K562 (cell line): ENCODE data around the gene PSMA7. TPM values are rescaled to one million over a fixed set of nuclear protein-coding genes. Genes with fewer than 3 reads are reported as not detected.
A peak's percentile ranks its signal among the peaks of the same experiment; 100 is the strongest.

Source experiments
- ATAC-seq: fragments of 200-7000 bp; cut with Tn5 transposase; 3 replicates; pipeline ENCODE4 v1.9.1; 2020; ENCODE audit warnings: moderate library complexity
- BruUV-seq: library from RNA; stranded (reverse); fragments of 400-500 nt; replicated peaks from 2 replicates; lab custom pipeline; 2021; lab: Mats Ljungman, UMichigan
- CTCF ChIA-PET: fragments of 300-600 bp; formaldehyde crosslinking; extraction: SDS; loops from one replicate; lab custom pipeline; 2021; ENCODE audit warnings: low intra/inter-chr PET ratio; lab: Yijun Ruan, JAX
- POLR2A ChIA-PET: fragments of 300-600, 350-650 bp; sonication (Branson Sonifier 250); formaldehyde crosslinking; extraction: SDS; loops from one replicate; lab custom pipeline; 2021; ENCODE audit warnings: antibody characterized with exemption, inconsistent platforms; lab: Yijun Ruan, JAX
- DNase-seq, 4 experiments: peaks; one replicate each; pipeline versions ENCODE4 v3.0.0 to v3.0.0-alpha.2; 2011 to 2018; ENCODE audit warnings: low spot score in 3 of 4, mixed read lengths in 3 of 4; ENCODE audit errors: extremely low read depth in 1 of 4
- FAIRE-seq: peaks from 2 replicates; lab custom pipeline; 2011; peaks lifted over from hg19 to GRCh38; lab: Jason Lieb, UNC
- H2AFZ ChIP-seq: 2 replicates; pipeline ENCODE4 v1.6.0; 2011; ENCODE audit warnings: low read depth, low read length, control low read depth, inconsistent platforms
- H3K27ac ChIP-seq: fragments of 200-600 bp; 3 replicates; pipeline ENCODE4 v1.8.0; 2011; ENCODE audit warnings: low read depth, mild to moderate bottlenecking, control low read depth, inconsistent platforms, low read length, moderate library complexity, mixed read lengths; ENCODE audit errors: extremely low read depth
- H3K27me3 ChIP-seq, 2 experiments: fragments of 300-600 bp in 1 of 2; 2 replicates in 1 of 2; 3 replicates in 1 of 2; pipeline versions ENCODE4 v1.6.0 to v1.8.0; 2011; ENCODE audit warnings: inconsistent platforms in 2 of 2, low read length in 2 of 2, mild to moderate bottlenecking in 1 of 2, mixed read lengths in 1 of 2, moderate library complexity in 1 of 2; ENCODE audit not compliant: control insufficient read depth in 2 of 2, insufficient read depth in 2 of 2
- H3K36me3 ChIP-seq: fragments of 300-600 bp; 3 replicates; pipeline ENCODE4 v1.8.0; 2011; ENCODE audit warnings: mild to moderate bottlenecking, low read length, inconsistent platforms; ENCODE audit not compliant: control insufficient read depth, insufficient read depth
- H3K4me1 ChIP-seq, 2 experiments: fragments of 200-600 bp in 1 of 2; replicated peaks in 1 of 2; 2 replicates in 1 of 2; 3 replicates in 1 of 2; pipeline versions ENCODE4 v1.5.1 to v1.8.0; 2011; ENCODE audit warnings: inconsistent platforms in 2 of 2, low read length in 2 of 2, mild to moderate bottlenecking in 1 of 2, mixed read lengths in 1 of 2, moderate library complexity in 1 of 2; ENCODE audit not compliant: control insufficient read depth in 2 of 2, insufficient read depth in 2 of 2
- H3K4me2 ChIP-seq: 2 replicates; pipeline ENCODE4 v1.6.1; 2011; ENCODE audit warnings: low read length, control low read depth, inconsistent platforms, mixed read lengths; ENCODE audit not compliant: insufficient read depth
- H3K4me3 ChIP-seq: fragments of 200-600 bp; sonication (generic), shearing (Covaris generic); 2 replicates; pipeline ENCODE4 v1.5.1; 2016; ENCODE audit warnings: control low read depth, inconsistent platforms
- H3K79me2 ChIP-seq: fragments of 200-600 bp; 3 replicates; pipeline ENCODE4 v1.8.0; 2011; ENCODE audit warnings: low read length, inconsistent platforms; ENCODE audit not compliant: control insufficient read depth, insufficient read depth
- H3K9ac ChIP-seq, 2 experiments: 2 replicates each; pipeline versions ENCODE4 v1.6.0 to v1.6.1; 2011; ENCODE audit warnings: low read depth in 2 of 2, low read length in 2 of 2, control low read depth in 1 of 2, inconsistent platforms in 1 of 2, mild to moderate bottlenecking in 1 of 2, mixed read lengths in 1 of 2; ENCODE audit not compliant: insufficient read depth in 1 of 2
- H3K9me1 ChIP-seq: one replicate; pipeline ENCODE4 v1.6.0; 2011; ENCODE audit warnings: inconsistent platforms, mild to moderate bottlenecking, low read length, moderate library complexity; ENCODE audit not compliant: control insufficient read depth, insufficient read depth
- H3K9me3 ChIP-seq: replicated peaks from 2 replicates; pipeline ENCODE4 v1.5.1; 2011; ENCODE audit warnings: low read depth, low read length, inconsistent platforms; ENCODE audit not compliant: control insufficient read depth, insufficient read depth
- H4K20me1 ChIP-seq: replicated peaks from 2 replicates; pipeline ENCODE4 v1.6.1; 2011; ENCODE audit warnings: low read length, inconsistent platforms, mixed read lengths; ENCODE audit not compliant: control insufficient read depth, insufficient read depth
- ARNT ChIP-seq, 2 experiments: fragments of 450-650 bp; IDR thresholded peaks; 2 replicates each; pipeline ENCODE4 v1.6.1; 2016; ENCODE audit warnings: mild to moderate bottlenecking in 1 of 2
- MYBL2 ChIP-seq, 2 experiments: fragments of 450-650 bp in 1 of 2; sonication (generic) in 1 of 2; formaldehyde crosslinking in 1 of 2; IDR thresholded peaks; 2 replicates each; pipeline versions ENCODE4 v1.6.1 to v1.8.1; 2017 to 2022; ENCODE audit warnings: borderline replicate concordance in 1 of 2, inconsistent platforms in 1 of 2, low read depth in 1 of 2, mild to moderate bottlenecking in 1 of 2, missing genetic modification reagents in 1 of 2, moderate library complexity in 1 of 2
- NEUROD1 ChIP-seq: fragments of 150-350 bp; IDR thresholded peaks from 2 replicates; pipeline ENCODE4 v1.6.1; 2014; ENCODE audit warnings: borderline replicate concordance, low read length, low read depth; ENCODE audit not compliant: partially characterized antibody
- PRPF4 ChIP-seq: fragments of 200-400 bp; formaldehyde crosslinking; IDR thresholded peaks from one replicate; pipeline ENCODE4 v1.6.1; 2017; ENCODE audit warnings: low read length, low read depth, mild to moderate bottlenecking; ENCODE audit not compliant: insufficient read depth, poor library complexity, severe bottlenecking
- RAD51 ChIP-seq: fragments of 450-650 bp; IDR thresholded peaks from 2 replicates; pipeline ENCODE4 v1.7.1; 2016; ENCODE audit warnings: low read depth, mild to moderate bottlenecking, borderline replicate concordance
- SIX5 ChIP-seq, 2 experiments: IDR thresholded peaks; 2 replicates each; pipeline ENCODE4 v1.6.1; 2011; ENCODE audit warnings: low read length in 2 of 2, borderline replicate concordance in 1 of 2, low read depth in 1 of 2, mild to moderate bottlenecking in 1 of 2, moderate library complexity in 1 of 2; ENCODE audit not compliant: insufficient read depth in 1 of 2
- WGBS: fragments of 100-300 bp; shearing (Covaris generic); methylation state at CpG from one replicate; pipeline ENCODE4 v1.1.6; 2016; ENCODE audit warnings: low coverage, mixed read lengths; ENCODE audit not compliant: insufficient coverage; ENCODE audit errors: missing lambda C conversion rate; 5-methylcytosine and 5-hydroxymethylcytosine counted together
- in situ Hi-C: fragments of 300-500 bp; cut with MboI; formaldehyde crosslinking; loops from 4 replicates; pipeline ENCODE4 v1.15.0; 2018; ENCODE audit warnings: inconsistent platforms, mixed read lengths
- intact Hi-C: fragments of 100-400 bp; cut with micrococcal nuclease; formaldehyde crosslinking; loops from 2 replicates; pipeline ENCODE4 v1.14.2; 2022
- polyA plus RNA-seq, 8 experiments: library from polyadenylated mRNA; depleted of rRNA in 4 of 8; stranded (reverse) in 5 of 8; unstranded in 3 of 8; fragments of >200 nt; fragmentation: Nextera tagmentation in 2 of 8; fragmentation: Illumina TruSeq in 1 of 8; extraction: Ambion mirVana in 2 of 8; extraction: Trizol in 1 of 8; gene quantifications; 2 replicates each; pipeline versions ENCODE4 v1.2.1 to v1.2.3, GENCODE V29; 2011 to 2014; ENCODE audit warnings: inconsistent platforms in 1 of 8, missing spikeins in 1 of 8
- total RNA-seq, 7 experiments: library from RNA; depleted of rRNA in 6 of 7; stranded (reverse); fragments of >200 nt in 6 of 7; fragmentation: Illumina TruSeq in 2 of 7; extraction: Trizol in 2 of 7; gene quantifications; 2 replicates each; pipeline versions ENCODE4 v1.2.1 to v1.2.3, GENCODE V29; 2011 to 2021; ENCODE audit warnings: low replicate concordance in 1 of 7
- TF ChIP-seq, protein P1 (sequence below): sonication (generic); formaldehyde crosslinking; IDR thresholded peaks from 2 replicates; pipeline ENCODE4 v1.8.1; 2023; ENCODE audit warnings: mild to moderate bottlenecking, missing genetic modification reagents

PSMA7 gene
- total and polyA plus RNA-seq, 9 of the 15 experiments (the other 6 are each of a cell fraction or from before 2014, with no cell fraction given) = 257 to 510 (median 393) TPM

DNA sequence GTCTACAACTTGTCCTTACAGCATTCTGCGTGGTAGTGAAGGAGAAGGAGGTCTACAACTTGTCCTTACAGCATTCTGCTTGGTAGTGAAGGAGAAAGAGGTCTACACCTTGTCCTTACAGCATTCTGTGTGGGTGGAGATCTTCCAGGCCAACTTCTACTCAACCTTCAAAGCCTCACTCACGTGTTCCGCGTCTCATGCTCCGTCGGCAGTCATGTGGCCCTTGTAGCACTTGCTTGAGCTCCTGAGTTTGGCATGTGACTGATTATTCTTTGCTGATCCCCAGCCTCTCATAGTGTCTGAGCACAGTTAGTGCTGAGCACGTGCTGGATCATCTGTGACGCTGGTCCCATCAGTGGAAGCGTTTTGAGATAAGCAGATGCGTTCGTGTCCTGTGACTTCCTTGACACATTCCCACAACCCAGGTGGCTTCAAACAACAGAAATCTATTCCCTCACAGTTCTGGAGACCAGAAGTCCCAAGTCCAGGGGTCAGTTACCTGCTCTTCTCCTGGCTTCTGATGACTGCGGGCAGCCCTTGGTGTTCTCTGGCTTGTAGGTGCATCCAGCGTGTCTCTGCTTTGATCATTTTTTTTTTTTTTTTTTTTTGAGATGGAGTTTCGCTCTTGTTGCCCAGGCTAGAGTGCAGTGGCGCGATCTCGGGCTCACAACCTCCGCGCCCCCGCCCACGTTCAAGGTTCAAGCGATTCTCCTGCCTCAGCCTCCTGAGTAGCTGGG lies 3.0 kb upstream of the PSMA7 start (continued):
- no peak for TF ChIP-seq MYBL2 (IDR thresholded peaks at IDR 0.05; ENCODE audit: low read depth)
- no peak for TF ChIP-seq MYBL2 (CRISPR knock-in tag; IDR thresholded peaks at IDR 0.05; ENCODE audit: borderline replicate concordance)

DNA sequence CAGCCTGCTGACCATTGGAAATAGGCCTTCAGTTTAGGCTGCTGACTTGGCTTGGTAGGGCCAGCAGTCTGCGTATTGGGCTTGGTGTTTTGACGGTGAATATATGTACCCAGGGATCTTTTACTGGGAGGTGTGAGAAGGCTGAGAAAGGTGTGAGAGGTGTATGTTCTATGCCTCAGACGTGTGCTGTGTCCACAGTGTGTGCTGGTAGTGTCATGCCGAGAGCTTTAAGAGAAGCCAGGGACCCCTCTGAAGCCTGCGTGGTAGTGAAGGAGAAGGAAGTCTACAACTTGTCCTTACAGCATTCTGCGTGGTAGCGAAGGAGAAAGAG lies 2.5 kb upstream of the PSMA7 start:
- Histone ChIP-seq H2AFZ (no peak overlapping the region), H3K4me3 (no peak overlapping the region), H4K20me1 (peaks cover 59% of the 10 kb centered on the region), H3K4me1 (peaks cover 43 to 75% of the 10 kb centered on the region in 2 experiments; a peak in 4 of 5 replicates), H3K9me3 (no peaks in the 10 kb centered on the region), H3K36me3 (peaks cover 48% of the 10 kb centered on the region), H3K4me2 (peak overlapping the region; percentile 17), H3K27me3 (no peaks in the 10 kb centered on the region), H3K9ac (peak overlapping the region; percentile 26 to 74; a peak in 2 of 4 replicates), H3K79me2 (peaks cover 93% of the 10 kb centered on the region), H3K9me1 (peaks cover 3% of the 10 kb centered on the region), H3K27ac (peak overlapping the region; percentile 54)
- 49% methylated on average over 4 of the region's 7 CpGs for WGBS
- POLR2A ChIA-PET = interaction anchor here (0.7 to 1.2 kb wide), 6 partner anchors 9 to 540 kb away, joined by 3 to 7 read pairs (median 4); no protein-coding TSS in a partner anchor
- BruUV-seq = no TSS peak
- TF ChIP-seq NEUROD1 (no peak), RAD51 (no peak), ARNT (IDR thresholded peaks at IDR 0.05) (no peak), PRPF4 (no peak), SIX5 (IDR thresholded peaks at IDR 0.05; ENCODE audit: borderline replicate concordance in 1 of 2, insufficient read depth in 1 of 2, low read depth in 1 of 2, low read length in 2 of 2) (no peak)
- TF ChIP-seq, protein P1, sequence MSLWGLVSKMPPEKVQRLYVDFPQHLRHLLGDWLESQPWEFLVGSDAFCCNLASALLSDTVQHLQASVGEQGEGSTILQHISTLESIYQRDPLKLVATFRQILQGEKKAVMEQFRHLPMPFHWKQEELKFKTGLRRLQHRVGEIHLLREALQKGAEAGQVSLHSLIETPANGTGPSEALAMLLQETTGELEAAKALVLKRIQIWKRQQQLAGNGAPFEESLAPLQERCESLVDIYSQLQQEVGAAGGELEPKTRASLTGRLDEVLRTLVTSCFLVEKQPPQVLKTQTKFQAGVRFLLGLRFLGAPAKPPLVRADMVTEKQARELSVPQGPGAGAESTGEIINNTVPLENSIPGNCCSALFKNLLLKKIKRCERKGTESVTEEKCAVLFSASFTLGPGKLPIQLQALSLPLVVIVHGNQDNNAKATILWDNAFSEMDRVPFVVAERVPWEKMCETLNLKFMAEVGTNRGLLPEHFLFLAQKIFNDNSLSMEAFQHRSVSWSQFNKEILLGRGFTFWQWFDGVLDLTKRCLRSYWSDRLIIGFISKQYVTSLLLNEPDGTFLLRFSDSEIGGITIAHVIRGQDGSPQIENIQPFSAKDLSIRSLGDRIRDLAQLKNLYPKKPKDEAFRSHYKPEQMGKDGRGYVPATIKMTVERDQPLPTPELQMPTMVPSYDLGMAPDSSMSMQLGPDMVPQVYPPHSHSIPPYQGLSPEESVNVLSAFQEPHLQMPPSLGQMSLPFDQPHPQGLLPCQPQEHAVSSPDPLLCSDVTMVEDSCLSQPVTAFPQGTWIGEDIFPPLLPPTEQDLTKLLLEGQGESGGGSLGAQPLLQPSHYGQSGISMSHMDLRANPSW = no peak
- ATAC-seq (no peak), DNase-seq (no peak), FAIRE-seq (no peak)
- in situ Hi-C loops (no loop called here), intact Hi-C loops (loop anchor here (10.0 kb wide), 1 partner anchor 239 kb away; the partner anchor contains the start of gene RPS21)
- CTCF ChIA-PET = interaction anchor here (0.6 kb wide), 1 partner anchor 78 kb away, joined by 3 read pairs; no protein-coding TSS in a partner anchor
